Measurements from ENCODE around the gene LRRC58. TPM values are rescaled to one million over a fixed set of nuclear protein-coding genes. Genes with fewer than 3 reads are reported as not detected.
"Not testable (repeated sequence)": the region's sequence is repeated elsewhere in the genome, so short reads cannot be mapped to it uniquely, and the experiment has no call there.

The LRRC58 gene
- total and polyA plus RNA-seq, 5 donors from 2014 or later, result 8.3 to 15.8 (median 9.4) TPM

- not testable (repeated sequence) for H3K27ac ChIP-seq (ENCODE audit: insufficient read depth, low read length, poor library complexity, severe bottlenecking); H3K9me3 ChIP-seq (ENCODE audit: control insufficient read depth in 2 of 2, low read length in 2 of 2); H3K27me3 ChIP-seq (ENCODE audit: control insufficient read depth, insufficient read depth, low read length); H3K4me1 Mint-ChIP-seq; H3K4me3 Mint-ChIP-seq; H3K27ac Mint-ChIP-seq; H3K36me3 ChIP-seq (ENCODE audit: control insufficient read depth, insufficient read depth, low read length); H3K36me3 Mint-ChIP-seq; DNase-seq; ATAC-seq (ENCODE audit: low read depth in 2 of 2); H3K4me3 ChIP-seq (ENCODE audit: low read depth, low read length); H3K4me1 ChIP-seq (ENCODE audit: control insufficient read depth, insufficient read depth, low read length, poor library complexity, severe bottlenecking)
- Mint-ChIP-seq H3K9me3 (peaks cover 0 to 23% (median 8%) of the 10 kb centered on the region in 7 donors), H3K27me3 (peaks cover 30% of the 10 kb centered on the region)
Observed at GRCh38 chr3:120291552-120291951, 57.6 kb downstream of the LRRC58 start.

- Mint-ChIP-seq H3K4me1 (peaks cover 0 to 2% (median under 1%) of the 10 kb centered on the region in 4 donors), H3K9me3 (peaks cover 0 to 23% (median 9%) of the 10 kb centered on the region in 7 donors), H3K27ac (no peak overlapping the region), H3K4me3 (no peak overlapping the region), H3K36me3 (no peaks in the 10 kb centered on the region), H3K27me3 (peaks cover 41% of the 10 kb centered on the region)
- Histone ChIP-seq H3K4me1 (ENCODE audit: control insufficient read depth, insufficient read depth, low read length, poor library complexity, severe bottlenecking) (peaks cover 7% of the 10 kb centered on the region), H3K36me3 (ENCODE audit: control insufficient read depth, insufficient read depth, low read length) (no peaks in the 10 kb centered on the region), H3K4me3 (ENCODE audit: low read depth, low read length) (no peak overlapping the region), H3K27ac (ENCODE audit: insufficient read depth, low read length, poor library complexity, severe bottlenecking) (no peak overlapping the region), H3K9me3 (ENCODE audit: control insufficient read depth in 2 of 2, low read length in 2 of 2) (peaks cover 6 to 8% of the 10 kb centered on the region in 2 experiments), H3K27me3 (ENCODE audit: control insufficient read depth, insufficient read depth, low read length) (no peaks in the 10 kb centered on the region)
- DNase-seq, result no peak
- ATAC-seq (ENCODE audit: low read depth in 2 of 2), result no peak
Observed at GRCh38 chr3:120289636-120290035, 59.5 kb downstream of the LRRC58 start.

- peaks cover 10% of the 10 kb centered on the region for H3K4me1 ChIP-seq (ENCODE audit: control insufficient read depth, insufficient read depth, low read length, poor library complexity, severe bottlenecking)
- no peaks in the 10 kb centered on the region for H3K9me3 ChIP-seq (ENCODE audit: control insufficient read depth in 2 of 2, low read length in 2 of 2)
- no peak for ATAC-seq (ENCODE audit: low read depth in 2 of 2)
- H3K4me3 ChIP-seq (ENCODE audit: low read depth, low read length), result no peak overlapping the region
- H3K27me3 Mint-ChIP-seq, result peaks cover 61% of the 10 kb centered on the region
- H3K27ac ChIP-seq (ENCODE audit: insufficient read depth, low read length, poor library complexity, severe bottlenecking), result no peak overlapping the region
- no peak for DNase-seq
- H3K27ac Mint-ChIP-seq, result no peak overlapping the region
- H3K36me3 Mint-ChIP-seq, result no peaks in the 10 kb centered on the region
- peaks cover 0 to 7% (median 2%) of the 10 kb centered on the region in 7 donors for H3K9me3 Mint-ChIP-seq
- peaks cover 16% of the 10 kb centered on the region for H3K27me3 ChIP-seq (ENCODE audit: control insufficient read depth, insufficient read depth, low read length)
- H3K4me3 Mint-ChIP-seq, result no peak overlapping the region
- H3K4me1 Mint-ChIP-seq, result peaks cover 0 to 5% (median 3%) of the 10 kb centered on the region in 4 donors
- H3K36me3 ChIP-seq (ENCODE audit: control insufficient read depth, insufficient read depth, low read length), result no peaks in the 10 kb centered on the region
Observed at GRCh38 chr3:120286465-120286864, 62.7 kb downstream of the LRRC58 start.

GRCh38 chr3:120285508-120285841 lies 63.7 kb downstream of the LRRC58 start:
- H3K4me1 Mint-ChIP-seq, result peaks cover 0 to 5% (median 3%) of the 10 kb centered on the region in 4 donors
- H3K4me1 ChIP-seq (ENCODE audit: control insufficient read depth, insufficient read depth, low read length, poor library complexity, severe bottlenecking), result peaks cover 10% of the 10 kb centered on the region
- no peak overlapping the region for H3K27ac Mint-ChIP-seq
- H3K4me3 Mint-ChIP-seq, result no peak overlapping the region
- peaks cover 0 to 5% (median 0%) of the 10 kb centered on the region in 7 donors for H3K9me3 Mint-ChIP-seq
- H3K4me3 ChIP-seq (ENCODE audit: low read depth, low read length), result no peak overlapping the region
- peaks cover 16% of the 10 kb centered on the region for H3K27me3 ChIP-seq (ENCODE audit: control insufficient read depth, insufficient read depth, low read length)
- peaks cover 69% of the 10 kb centered on the region for H3K27me3 Mint-ChIP-seq
- no peak overlapping the region for H3K27ac ChIP-seq (ENCODE audit: insufficient read depth, low read length, poor library complexity, severe bottlenecking)
- no peaks in the 10 kb centered on the region for H3K36me3 ChIP-seq (ENCODE audit: control insufficient read depth, insufficient read depth, low read length)
- DNase-seq (no peak), ATAC-seq (ENCODE audit: low read depth in 2 of 2) (no peak)
- no peaks in the 10 kb centered on the region for H3K9me3 ChIP-seq (ENCODE audit: control insufficient read depth in 2 of 2, low read length in 2 of 2)
- no peaks in the 10 kb centered on the region for H3K36me3 Mint-ChIP-seq

- peaks cover 0 to 5% (median 3%) of the 10 kb centered on the region in 4 donors for H3K4me1 Mint-ChIP-seq
- Histone ChIP-seq H3K9me3 (ENCODE audit: control insufficient read depth in 2 of 2, low read length in 2 of 2) (no peaks in the 10 kb centered on the region), H3K4me3 (ENCODE audit: low read depth, low read length) (no peak within 1 kb of the TSS), H3K4me1 (ENCODE audit: control insufficient read depth, insufficient read depth, low read length, poor library complexity, severe bottlenecking) (peaks cover 10% of the 10 kb centered on the region), H3K36me3 (ENCODE audit: control insufficient read depth, insufficient read depth, low read length) (no peaks in the 10 kb centered on the region), H3K27ac (ENCODE audit: insufficient read depth, low read length, poor library complexity, severe bottlenecking) (no peak within 1 kb of the TSS), H3K27me3 (ENCODE audit: control insufficient read depth, insufficient read depth, low read length) (peaks cover 19% of the 10 kb centered on the region)
- H3K4me3 Mint-ChIP-seq, result peak within 1 kb of the TSS in 2 of 4 donors; percentile 24 to 51
- H3K27me3 Mint-ChIP-seq, result peaks cover 72% of the 10 kb centered on the region
- H3K27ac Mint-ChIP-seq, result peak within 1 kb of the TSS in 1 of 3 donors; percentile 45
- H3K9me3 Mint-ChIP-seq, result peaks cover 0 to 5% (median 0%) of the 10 kb centered on the region in 7 donors
- no peak for DNase-seq
- no peak for ATAC-seq (ENCODE audit: low read depth in 2 of 2)
- no peaks in the 10 kb centered on the region for H3K36me3 Mint-ChIP-seq
Observed at GRCh38 chr3:120284747-120285507, 64.2 kb downstream of the LRRC58 start, which contains the start of gene GPR156. Gene GPR156, minus strand, starts transcription at chr3:120285222. Its CDS starts 41,124 bp downstream, at chr3:120244098.

GRCh38 chr3:120281261-120281660 lies 67.9 kb downstream of the LRRC58 start:
- H3K4me1 ChIP-seq (ENCODE audit: control insufficient read depth, insufficient read depth, low read length, poor library complexity, severe bottlenecking), result peaks cover 10% of the 10 kb centered on the region
- no peaks in the 10 kb centered on the region for H3K36me3 Mint-ChIP-seq
- H3K4me3 Mint-ChIP-seq, result peak overlapping the region in 1 of 4 donors; percentile 7
- no peak for DNase-seq
- no peaks in the 10 kb centered on the region for H3K36me3 ChIP-seq (ENCODE audit: control insufficient read depth, insufficient read depth, low read length)
- no peaks in the 10 kb centered on the region for H3K9me3 ChIP-seq (ENCODE audit: control insufficient read depth in 2 of 2, low read length in 2 of 2)
- peaks cover 0 to 5% (median 3%) of the 10 kb centered on the region in 4 donors for H3K4me1 Mint-ChIP-seq
- no peak overlapping the region for H3K4me3 ChIP-seq (ENCODE audit: low read depth, low read length)
- peaks cover 77% of the 10 kb centered on the region for H3K27me3 Mint-ChIP-seq
- peaks cover 19% of the 10 kb centered on the region for H3K27me3 ChIP-seq (ENCODE audit: control insufficient read depth, insufficient read depth, low read length)
- no peak overlapping the region for H3K27ac ChIP-seq (ENCODE audit: insufficient read depth, low read length, poor library complexity, severe bottlenecking)
- H3K9me3 Mint-ChIP-seq, result peaks cover 0 to 1% (median 0%) of the 10 kb centered on the region in 7 donors
- ATAC-seq (ENCODE audit: low read depth in 2 of 2), result no peak
- H3K27ac Mint-ChIP-seq, result no peak overlapping the region

- H3K9me3 Mint-ChIP-seq, result peaks cover 0 to 1% (median 0%) of the 10 kb centered on the region in 7 donors
- DNase-seq (no peak), ATAC-seq (ENCODE audit: low read depth in 2 of 2) (no peak)
- peaks cover 72% of the 10 kb centered on the region for H3K27me3 Mint-ChIP-seq
- H3K9me3 ChIP-seq (ENCODE audit: control insufficient read depth in 2 of 2, low read length in 2 of 2), result no peaks in the 10 kb centered on the region
- no peaks in the 10 kb centered on the region for H3K36me3 ChIP-seq (ENCODE audit: control insufficient read depth, insufficient read depth, low read length)
- H3K4me1 Mint-ChIP-seq, result peaks cover 0 to 5% (median 3%) of the 10 kb centered on the region in 4 donors
- no peak overlapping the region for H3K4me3 ChIP-seq (ENCODE audit: low read depth, low read length)
- H3K27me3 ChIP-seq (ENCODE audit: control insufficient read depth, insufficient read depth, low read length), result peaks cover 23% of the 10 kb centered on the region
- H3K27ac Mint-ChIP-seq, result no peak overlapping the region
- no peak overlapping the region for H3K27ac ChIP-seq (ENCODE audit: insufficient read depth, low read length, poor library complexity, severe bottlenecking)
- peaks cover 10% of the 10 kb centered on the region for H3K4me1 ChIP-seq (ENCODE audit: control insufficient read depth, insufficient read depth, low read length, poor library complexity, severe bottlenecking)
- no peaks in the 10 kb centered on the region for H3K36me3 Mint-ChIP-seq
- no peak overlapping the region for H3K4me3 Mint-ChIP-seq
Observed at GRCh38 chr3:120280566-120280965, 68.6 kb downstream of the LRRC58 start.

- peaks cover 70% of the 10 kb centered on the region for H3K27me3 Mint-ChIP-seq
- no peak overlapping the region for H3K4me3 ChIP-seq (ENCODE audit: low read depth, low read length)
- H3K9me3 ChIP-seq (ENCODE audit: control insufficient read depth in 2 of 2, low read length in 2 of 2), result no peaks in the 10 kb centered on the region
- H3K27me3 ChIP-seq (ENCODE audit: control insufficient read depth, insufficient read depth, low read length), result peaks cover 25% of the 10 kb centered on the region
- H3K9me3 Mint-ChIP-seq, result peaks cover 0 to 1% (median 0%) of the 10 kb centered on the region in 7 donors
- H3K36me3 Mint-ChIP-seq, result no peaks in the 10 kb centered on the region
- H3K4me3 Mint-ChIP-seq, result no peak overlapping the region
- ATAC-seq (ENCODE audit: low read depth in 2 of 2) (no peak), DNase-seq (no peak)
- H3K4me1 Mint-ChIP-seq, result peaks cover 0 to 5% (median 3%) of the 10 kb centered on the region in 4 donors
- H3K27ac Mint-ChIP-seq, result no peak overlapping the region
- H3K27ac ChIP-seq (ENCODE audit: insufficient read depth, low read length, poor library complexity, severe bottlenecking), result no peak overlapping the region
- peaks cover 6% of the 10 kb centered on the region for H3K4me1 ChIP-seq (ENCODE audit: control insufficient read depth, insufficient read depth, low read length, poor library complexity, severe bottlenecking)
- H3K36me3 ChIP-seq (ENCODE audit: control insufficient read depth, insufficient read depth, low read length), result no peaks in the 10 kb centered on the region
Observed at GRCh38 chr3:120280026-120280425, 69.1 kb downstream of the LRRC58 start.
